Motor neuron (in vitro differentiated cells): ENCODE data around the gene G2E3. TPM values are rescaled to one million over a fixed set of nuclear protein-coding genes. Genes with fewer than 3 reads are reported as not detected.

Source experiments
- ATAC-seq, 8 experiments: fragments of 200-7000 bp; cut with Tn5 transposase; replicated peaks in 6 of 8; 2 replicates each; pipeline ENCODE4 v1.8.0; 2021; ENCODE audit warnings: mild to moderate bottlenecking in 8 of 8, moderate library complexity in 8 of 8
- H3K27ac ChIP-seq, 2 donors: fragments of 250-450 bp; sonication (Bioruptor Pico); 2 replicates each; pipeline ENCODE4 v1.9.0; 2021; ENCODE audit warnings: antibody characterized with exemption in 2 of 2, mild to moderate bottlenecking in 2 of 2, moderate library complexity in 1 of 2
- H3K4me1 ChIP-seq, 2 donors: fragments of 250-450 bp; sonication (Bioruptor Pico); replicated peaks in 1 of 2; 2 replicates each; pipeline ENCODE4 v1.6.1; 2021; ENCODE audit warnings: antibody characterized with exemption in 2 of 2, mild to moderate bottlenecking in 2 of 2, moderate library complexity in 1 of 2
- H3K4me3 ChIP-seq, 5 donors: fragments of 250-450 bp; sonication (Bioruptor Pico); 2 replicates each; pipeline ENCODE4 v1.9.0; 2021; ENCODE audit warnings: antibody characterized with exemption in 5 of 5, mild to moderate bottlenecking in 5 of 5, moderate library complexity in 4 of 5
- WGBS, 10 experiments: fragments of 450-650 bp; shearing (Covaris generic); methylation state at CpG; one replicate each; pipeline ENCODE4 v1.0.0; 2022; 5-methylcytosine and 5-hydroxymethylcytosine counted together
- in situ Hi-C, 9 experiments: fragments of 400-800 bp; cut with MboI; loops; one replicate each; pipeline ENCODE4 v1.15.0; 2021; ENCODE audit warnings: low sequenced_read_pairs in 9 of 9, low pct_unique_long_range_greater_than_20kb in 2 of 9; ENCODE audit not compliant: unreplicated experiment in 9 of 9
- total RNA-seq, 8 experiments: library from RNA; unstranded; fragments of 300-600 nt; gene quantifications; 2 replicates each; pipeline versions ENCODE4 v1.2.3 to v1.2.4, GENCODE V29; 2022

The G2E3 gene, protein sequence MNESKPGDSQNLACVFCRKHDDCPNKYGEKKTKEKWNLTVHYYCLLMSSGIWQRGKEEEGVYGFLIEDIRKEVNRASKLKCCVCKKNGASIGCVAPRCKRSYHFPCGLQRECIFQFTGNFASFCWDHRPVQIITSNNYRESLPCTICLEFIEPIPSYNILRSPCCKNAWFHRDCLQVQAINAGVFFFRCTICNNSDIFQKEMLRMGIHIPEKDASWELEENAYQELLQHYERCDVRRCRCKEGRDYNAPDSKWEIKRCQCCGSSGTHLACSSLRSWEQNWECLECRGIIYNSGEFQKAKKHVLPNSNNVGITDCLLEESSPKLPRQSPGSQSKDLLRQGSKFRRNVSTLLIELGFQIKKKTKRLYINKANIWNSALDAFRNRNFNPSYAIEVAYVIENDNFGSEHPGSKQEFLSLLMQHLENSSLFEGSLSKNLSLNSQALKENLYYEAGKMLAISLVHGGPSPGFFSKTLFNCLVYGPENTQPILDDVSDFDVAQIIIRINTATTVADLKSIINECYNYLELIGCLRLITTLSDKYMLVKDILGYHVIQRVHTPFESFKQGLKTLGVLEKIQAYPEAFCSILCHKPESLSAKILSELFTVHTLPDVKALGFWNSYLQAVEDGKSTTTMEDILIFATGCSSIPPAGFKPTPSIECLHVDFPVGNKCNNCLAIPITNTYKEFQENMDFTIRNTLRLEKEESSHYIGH
- total RNA-seq = 10 to 100 TPM in 7 of 8 experiments, 1 to 10 TPM in 1; 6.8 to 25.9 (median 20.7) TPM

DNA sequence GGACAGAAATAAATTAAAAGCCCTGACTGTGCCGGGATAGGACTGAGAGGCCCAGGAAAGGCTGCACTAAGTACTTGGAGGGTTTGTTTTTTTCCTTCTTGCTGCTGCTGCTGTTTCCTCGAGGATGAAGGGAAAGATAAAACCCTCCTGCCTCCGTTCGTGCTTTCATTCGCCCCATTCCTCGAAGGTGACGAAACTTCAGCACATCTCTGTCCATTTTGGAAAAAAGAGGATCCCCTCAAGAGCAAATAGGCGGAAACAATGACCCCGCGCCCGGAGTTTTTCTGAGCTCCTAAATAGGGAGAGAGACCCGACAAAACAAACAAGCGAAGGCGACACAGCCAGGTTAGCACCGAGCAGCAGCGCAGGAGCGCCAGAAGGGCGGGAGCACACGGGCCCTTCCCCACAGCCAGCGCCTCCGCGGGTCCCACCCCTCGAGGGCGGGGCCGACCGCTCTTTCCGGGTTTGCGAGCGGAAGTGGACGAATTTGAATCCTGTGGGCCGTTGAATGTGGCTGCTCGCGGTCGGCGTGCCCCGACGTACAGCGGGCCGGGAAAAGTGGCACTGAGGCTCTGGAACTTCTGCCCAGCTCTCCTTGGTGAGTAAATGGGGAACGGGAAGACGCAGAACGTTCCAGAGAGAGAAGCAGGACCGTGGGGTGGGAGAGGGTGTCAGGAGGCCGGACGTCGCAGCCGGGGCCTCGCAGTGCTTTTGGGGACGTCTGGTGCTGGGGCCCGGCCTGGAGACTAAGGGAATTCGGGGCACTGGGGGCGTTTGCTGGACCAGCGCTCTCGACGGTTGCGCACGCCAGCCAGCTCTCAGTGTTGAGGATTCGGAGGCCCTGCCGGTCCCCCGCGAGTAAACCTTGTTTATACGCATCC, at the start of gene G2E3:
Gene G2E3, plus strand, starts transcription at position 484 of the 881 bp plus-strand sequence. CDS start 21,922 bp downstream, outside the sequence.
- Histone ChIP-seq H3K27ac (peak within 1 kb of the TSS; percentile 51 to 86), H3K4me1 (peaks cover 5 to 15% of the 10 kb centered on the region in 2 donors), H3K4me3 (peak within 1 kb of the TSS; percentile 62 to 91 (median 70))
- 0 to 17% (median 4%) methylated on average over 7 to 29 of the region's 62 CpGs; no CpG with 5 or more reads in 2 of the 10 experiments for WGBS, 10 experiments
- ATAC-seq = peak; percentile 98 to 100 (median 99)
- in situ Hi-C loops = no loop called here

DNA sequence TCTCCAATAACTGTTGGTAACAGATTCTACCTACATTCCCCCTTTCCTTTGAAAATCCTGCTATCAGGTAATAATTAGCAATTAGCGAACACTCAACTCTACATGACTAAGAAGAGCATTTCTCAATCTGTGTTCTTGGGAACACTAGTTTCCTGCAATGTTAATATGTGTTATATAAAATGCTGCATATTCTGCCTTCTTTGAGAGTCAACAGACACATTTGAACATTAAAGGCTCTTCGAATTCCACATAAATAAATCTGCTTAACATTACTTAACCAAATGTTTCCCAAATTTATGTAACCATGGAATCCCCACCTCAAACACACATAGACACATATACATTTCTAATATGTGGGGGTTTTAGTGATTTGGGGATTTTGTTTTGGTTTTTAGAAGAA, 41.2 kb upstream of the G2E3 start:
- H3K4me1 ChIP-seq = peaks cover 0 to 2% of the 10 kb centered on the region in 2 donors
- in situ Hi-C loops = no loop called here

DNA sequence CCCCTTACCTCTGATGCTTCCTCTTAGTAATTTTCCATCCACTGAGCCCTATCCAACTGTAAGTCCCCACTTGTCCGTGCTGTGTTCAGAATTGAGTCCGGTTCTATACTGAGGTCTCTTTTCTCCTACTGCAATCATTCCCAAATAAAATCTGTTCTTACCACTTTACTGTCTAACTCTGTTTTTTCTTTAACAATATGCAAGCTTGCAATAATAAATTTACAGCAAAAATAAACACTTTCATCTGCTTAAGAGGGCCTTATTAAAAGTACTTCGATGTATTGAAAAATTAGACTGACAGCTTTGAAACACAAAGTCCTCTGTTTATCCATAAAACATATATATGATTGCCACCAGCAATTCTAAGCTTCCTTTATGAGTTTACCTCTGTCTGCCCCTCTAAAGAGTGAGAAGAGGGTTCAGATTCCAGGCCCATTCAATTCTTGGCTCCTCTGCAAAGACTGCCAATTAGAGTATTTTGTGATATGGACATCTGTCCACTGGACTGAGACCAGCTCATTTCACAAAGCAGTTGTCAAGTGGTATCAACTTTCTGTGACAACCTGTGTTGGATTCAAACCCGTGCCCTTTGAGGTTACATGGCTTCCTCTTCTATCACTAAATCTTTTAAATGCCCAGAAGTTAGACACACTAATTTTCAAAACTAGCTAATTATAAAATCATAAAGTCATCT, 39.9 kb upstream of the G2E3 start:
- no peak overlapping the region for H3K4me3 ChIP-seq
- 64 to 100% (median 85%) methylated on average over 3 to 4 of the region's 4 CpGs for WGBS, 10 experiments
- in situ Hi-C loops = no loop called here
- ATAC-seq = no peak
- no peak overlapping the region for H3K27ac ChIP-seq
- peaks cover 0 to 2% of the 10 kb centered on the region in 2 donors for H3K4me1 ChIP-seq

More for the DNA sequence above, 41.2 kb upstream of the G2E3 start:
- 0 to 100% (median 79%) methylated on average over 1 to 2 of the region's 2 CpGs for WGBS, 10 experiments
- H3K27ac ChIP-seq = no peak overlapping the region
- peak in 3 of 8 experiments; percentile 44 to 76 (median 58) for ATAC-seq
- no peak overlapping the region for H3K4me3 ChIP-seq

DNA sequence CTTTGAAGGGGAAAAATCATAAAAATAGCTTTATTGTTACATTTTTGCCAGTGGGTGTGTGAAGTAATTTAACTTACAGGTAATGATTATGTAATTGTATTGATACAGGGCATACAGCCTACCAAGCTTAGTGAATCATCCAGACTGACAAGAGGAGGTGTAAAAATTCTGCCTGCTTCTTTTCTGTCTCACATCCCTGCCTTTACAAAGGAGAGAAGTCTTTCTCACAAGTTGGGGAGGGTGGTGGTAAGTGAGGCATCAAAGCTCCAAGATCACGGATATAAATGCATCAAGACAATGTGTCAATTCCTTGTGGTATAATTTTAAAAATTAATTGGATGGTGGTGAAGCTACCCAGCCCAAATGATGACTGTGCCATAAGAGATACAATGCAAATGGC, 39.0 kb upstream of the G2E3 start:
- ATAC-seq = no peak
- no peak overlapping the region for H3K27ac ChIP-seq
- WGBS, 10 experiments = 11 to 100% (median 71%) methylated on average over 1 of the region's 1 CpG; no CpG with 5 or more reads in 1 of the 10 experiments
- H3K4me3 ChIP-seq = no peak overlapping the region
- in situ Hi-C loops = no loop called here
- H3K4me1 ChIP-seq = peaks cover 0 to 2% of the 10 kb centered on the region in 2 donors

DNA sequence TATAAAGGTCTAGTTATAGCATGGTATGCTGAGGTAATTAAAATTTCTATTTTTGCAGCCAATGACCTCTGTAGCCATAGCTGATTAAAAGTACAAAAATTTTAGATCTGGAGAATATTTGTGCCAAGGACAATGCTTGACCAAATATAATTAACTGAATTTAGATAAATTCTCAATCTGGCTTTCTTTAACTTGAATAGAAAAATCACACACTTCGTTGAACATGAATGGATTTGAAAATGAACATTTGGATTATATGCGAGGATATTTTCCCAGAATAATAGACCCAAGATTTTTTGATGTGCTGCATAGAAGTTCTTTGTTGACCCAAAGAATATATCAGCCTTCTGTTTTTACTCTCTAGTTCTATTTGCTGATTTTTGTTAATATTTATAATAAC, 38.4 kb upstream of the G2E3 start:
- Histone ChIP-seq H3K27ac (no peak overlapping the region), H3K4me3 (no peak overlapping the region), H3K4me1 (peaks cover 0 to 2% of the 10 kb centered on the region in 2 donors)
- in situ Hi-C loops = no loop called here
- ATAC-seq = no peak
- 57 to 85% (median 77%) methylated on average over 1 to 2 of the region's 2 CpGs for WGBS, 10 experiments

DNA sequence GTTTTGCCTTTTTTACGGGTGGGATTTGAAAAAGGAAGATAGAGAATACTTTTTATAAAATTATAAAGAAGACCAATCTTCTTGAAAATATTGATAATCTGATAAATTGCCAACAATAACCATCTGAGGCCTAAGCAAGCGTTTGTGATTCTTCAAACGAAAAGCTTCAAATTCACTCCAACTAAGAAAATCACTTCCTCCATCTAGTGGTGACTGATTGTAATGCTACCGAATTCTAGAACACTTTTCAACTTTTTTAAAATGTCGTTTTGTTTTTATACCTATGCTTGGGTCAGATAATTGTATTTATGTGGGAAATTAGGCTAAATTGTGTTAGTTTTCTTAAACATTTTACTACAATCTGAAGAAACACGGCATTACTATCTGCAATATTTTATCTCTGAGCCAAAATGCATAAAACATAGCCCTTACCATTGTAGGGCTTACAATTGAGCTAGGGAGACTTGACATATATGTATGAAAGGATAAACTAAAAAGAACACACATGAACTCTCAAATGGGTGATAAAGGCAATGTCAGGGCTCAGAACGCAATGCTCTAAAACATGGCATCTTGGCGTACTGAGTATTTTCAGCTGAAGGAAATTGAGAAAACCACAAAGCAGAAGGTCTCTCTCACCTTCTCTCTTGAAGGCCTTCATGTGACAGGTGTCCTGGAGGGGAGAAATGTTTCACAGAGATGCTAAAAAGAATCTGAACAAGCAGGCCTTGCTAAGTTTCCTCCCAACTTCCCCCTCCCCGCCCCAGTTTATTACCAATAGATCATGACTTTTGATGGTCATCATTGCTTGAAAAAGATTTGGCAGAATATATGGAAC, 36.8 kb upstream of the G2E3 start:
- no peak for ATAC-seq
- WGBS, 10 experiments = 0 to 54% (median 37%) methylated on average over 4 to 9 of the region's 9 CpGs
- no peak overlapping the region for H3K27ac ChIP-seq
- H3K4me3 ChIP-seq = no peak overlapping the region
- peaks cover 0 to 2% of the 10 kb centered on the region in 2 donors for H3K4me1 ChIP-seq
- in situ Hi-C loops = no loop called here

DNA sequence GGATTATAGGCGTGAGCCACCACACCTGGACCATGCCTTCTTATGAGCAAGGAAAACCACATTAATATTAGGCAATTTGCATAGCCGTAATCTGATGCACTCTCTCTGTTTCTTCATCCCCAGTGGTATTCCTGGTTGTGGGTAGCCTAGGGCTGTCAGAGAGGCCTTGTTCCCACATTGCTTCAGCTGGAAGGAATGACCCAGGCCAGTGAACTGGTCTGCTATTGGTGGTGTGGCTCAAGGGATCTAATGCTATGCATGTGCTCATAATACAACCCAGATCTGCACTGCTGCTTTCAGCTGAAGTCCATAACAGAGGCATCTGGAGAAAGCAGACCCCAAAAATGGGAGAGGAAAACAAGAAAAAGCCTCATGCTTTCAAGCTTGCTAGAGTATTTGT, 33.1 kb upstream of the G2E3 start:
- Histone ChIP-seq H3K4me3 (no peak overlapping the region), H3K27ac (no peak overlapping the region), H3K4me1 (peaks cover 0 to 2% of the 10 kb centered on the region in 2 donors)
- in situ Hi-C loops = no loop called here
- peak in 3 of 8 experiments; percentile 60 to 83 (median 75) for ATAC-seq
- 42 to 100% (median 80%) methylated on average over 1 to 2 of the region's 2 CpGs; no CpG with 5 or more reads in 5 of the 10 experiments for WGBS, 10 experiments

DNA sequence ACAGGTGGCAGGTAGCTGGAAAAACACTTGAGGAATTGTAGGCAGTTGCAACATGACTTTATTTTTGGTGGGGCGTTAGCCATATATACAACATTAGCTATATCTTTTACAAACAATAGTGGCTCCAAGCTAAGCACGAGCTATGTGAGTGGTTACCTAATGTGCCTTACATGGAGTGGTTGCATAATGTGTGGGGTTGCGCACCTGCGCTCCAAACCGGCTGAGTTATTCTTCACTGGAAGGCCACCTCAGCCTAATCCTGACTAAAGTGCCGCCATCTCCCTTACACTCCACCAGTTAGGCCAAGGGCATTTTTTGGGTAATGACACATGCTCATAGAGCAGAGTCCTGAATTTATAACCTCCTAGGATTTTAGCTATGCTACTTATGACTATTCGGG, 31.8 kb upstream of the G2E3 start:
- Histone ChIP-seq H3K4me3 (no peak overlapping the region), H3K27ac (no peak overlapping the region), H3K4me1 (no peaks in the 10 kb centered on the region)
- WGBS, 10 experiments = 71 to 100% (median 95%) methylated on average over 1 to 7 of the region's 7 CpGs; no CpG with 5 or more reads in 4 of the 10 experiments
- in situ Hi-C loops = no loop called here
- no peak for ATAC-seq

DNA sequence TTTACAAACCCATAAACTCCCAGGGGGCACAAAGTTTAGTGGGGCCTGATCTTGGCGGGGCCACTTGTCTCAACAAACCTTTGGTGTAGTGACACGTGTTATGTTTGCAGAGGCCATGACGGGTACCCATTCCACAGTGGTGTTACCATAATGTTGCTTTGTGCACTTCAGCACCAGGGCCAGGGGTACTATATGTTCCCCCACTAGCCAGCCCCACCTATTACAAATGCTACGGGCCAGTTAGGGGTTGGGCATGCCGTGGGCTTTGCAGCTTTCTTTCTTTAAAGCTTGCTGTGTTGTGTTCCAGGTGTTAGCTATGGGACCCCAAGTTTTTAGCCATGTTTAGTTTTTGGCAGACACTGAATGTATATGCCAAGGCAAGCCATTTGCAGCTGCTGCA, 30.8 kb upstream of the G2E3 start:
- 0 to 100% (median 86%) methylated on average over 1 to 5 of the region's 5 CpGs; no CpG with 5 or more reads in 3 of the 10 experiments for WGBS, 10 experiments
- in situ Hi-C loops = no loop called here
- ATAC-seq = no peak
- no peak overlapping the region for H3K4me3 ChIP-seq
- H3K27ac ChIP-seq = no peak overlapping the region
- no peaks in the 10 kb centered on the region for H3K4me1 ChIP-seq

DNA sequence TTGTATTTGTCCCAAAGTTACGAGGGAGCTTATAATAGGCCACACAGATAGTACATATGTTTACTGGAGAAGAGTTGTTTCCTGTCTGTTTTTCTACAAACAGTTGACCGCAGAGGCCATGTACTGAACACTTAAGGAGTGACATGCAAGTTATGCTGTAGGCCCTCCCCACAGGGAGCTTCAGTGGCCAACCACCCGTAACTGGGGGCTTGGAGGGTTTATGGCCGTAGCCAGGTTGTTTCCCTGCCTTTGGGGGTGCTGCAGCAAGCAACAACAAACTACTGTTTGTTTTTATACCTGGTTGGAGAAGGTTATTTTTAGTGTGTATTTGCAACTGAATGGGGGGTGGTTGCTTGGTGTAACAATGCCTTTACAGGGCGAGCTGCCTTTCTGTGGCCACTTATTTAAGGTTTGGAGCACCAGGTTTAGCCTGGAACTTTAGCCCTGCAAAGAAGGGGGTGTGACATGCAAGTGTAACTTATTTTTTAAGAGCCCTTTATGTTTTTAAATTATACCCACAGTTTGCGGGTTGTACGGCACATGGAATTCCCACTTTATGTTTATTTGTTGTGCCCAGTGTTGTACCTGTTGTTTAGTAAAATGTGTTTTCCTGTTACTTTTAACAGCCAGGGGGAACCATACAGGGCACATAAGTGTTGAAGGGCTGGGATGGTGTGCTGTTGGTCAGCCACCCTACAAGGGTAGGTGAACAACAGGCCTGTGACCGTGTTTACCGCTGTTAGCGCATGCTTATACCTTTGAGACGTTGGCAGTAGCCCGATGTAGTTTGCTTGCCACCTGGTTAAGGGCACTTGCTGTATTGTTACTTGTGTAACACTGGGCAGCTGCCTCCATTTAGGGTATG, 29.9 kb upstream of the G2E3 start:
- no peaks in the 10 kb centered on the region for H3K4me1 ChIP-seq
- WGBS, 10 experiments = 23 to 100% (median 83%) methylated on average over 1 to 7 of the region's 12 CpGs
- no peak overlapping the region for H3K27ac ChIP-seq
- in situ Hi-C loops = no loop called here
- no peak for ATAC-seq
- H3K4me3 ChIP-seq = no peak overlapping the region

DNA sequence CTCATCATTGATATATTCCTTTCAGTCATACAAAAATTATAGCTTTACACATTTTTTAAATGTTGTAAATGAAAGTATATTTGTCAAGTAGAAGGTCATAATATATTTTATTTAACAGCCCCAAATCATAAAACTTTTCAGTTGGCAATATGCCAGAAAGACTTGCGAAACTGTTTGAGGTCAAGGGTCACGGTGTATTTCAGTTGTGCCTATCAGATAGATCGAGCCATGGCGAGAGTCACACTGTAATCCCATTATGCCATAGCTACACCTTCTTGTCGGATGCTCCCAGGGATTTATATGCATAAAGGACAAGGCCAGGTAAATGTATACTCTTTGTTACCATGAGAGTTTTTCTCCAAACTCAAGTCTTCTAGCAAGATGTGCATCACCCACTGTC, 26.7 kb upstream of the G2E3 start:
- in situ Hi-C loops = no loop called here
- H3K4me1 ChIP-seq = no peaks in the 10 kb centered on the region
- H3K27ac ChIP-seq = no peak overlapping the region
- ATAC-seq = no peak
- no peak overlapping the region for H3K4me3 ChIP-seq
- 47 to 100% (median 97%) methylated on average over 3 to 5 of the region's 5 CpGs; no CpG with 5 or more reads in 2 of the 10 experiments for WGBS, 10 experiments
